ENCODE results near the gene CYREN.
"Not testable (repeated sequence)": the region's sequence is repeated elsewhere in the genome, so short reads cannot be mapped to it uniquely, and the experiment has no call there.

The CYREN gene

GRCh38 chr7:135171581-135172291, 1.2 kb upstream of the CYREN start:
- not testable (repeated sequence) for H3K36me3 Mint-ChIP-seq, H3K9me3 Mint-ChIP-seq, H3K27me3 Mint-ChIP-seq
- peaks cover 41% of the 10 kb centered on the region for H3K4me1 Mint-ChIP-seq
- H3K4me3 Mint-ChIP-seq = peak overlapping the region; percentile 93
- H3K27ac Mint-ChIP-seq = peak overlapping the region; percentile 92

- not testable (repeated sequence) for H3K36me3 Mint-ChIP-seq, H3K9me3 Mint-ChIP-seq, H3K27me3 Mint-ChIP-seq
- peaks cover 44% of the 10 kb centered on the region for H3K4me1 Mint-ChIP-seq
- H3K4me3 Mint-ChIP-seq = peak overlapping the region; percentile 93
- peak overlapping the region; percentile 98 for H3K27ac Mint-ChIP-seq
These were observed 533 bp upstream of the CYREN start for GRCh38 chr7:135170998-135171481.

- Mint-ChIP-seq H3K4me3 (peak overlapping the region; percentile 97), H3K27me3 (no peaks in the 10 kb centered on the region), H3K36me3 (peaks cover 6% of the 10 kb centered on the region), H3K9me3 (no peaks in the 10 kb centered on the region), H3K4me1 (peaks cover 49% of the 10 kb centered on the region), H3K27ac (peak overlapping the region; percentile 97)
These were observed 588 bp downstream of the CYREN start for GRCh38 chr7:135169964-135170273.

- Mint-ChIP-seq H3K4me1 (peaks cover 49% of the 10 kb centered on the region), H3K27me3 (no peaks in the 10 kb centered on the region), H3K9me3 (no peaks in the 10 kb centered on the region), H3K4me3 (peak overlapping the region; percentile 97), H3K27ac (peak overlapping the region; percentile 97), H3K36me3 (peaks cover 6% of the 10 kb centered on the region)
These were observed 1.2 kb downstream of the CYREN start for GRCh38 chr7:135169141-135169963.

GRCh38 chr7:135168489-135169140, 1.9 kb downstream of the CYREN start:
- Mint-ChIP-seq H3K4me1 (peaks cover 49% of the 10 kb centered on the region), H3K36me3 (peaks cover 6% of the 10 kb centered on the region), H3K27ac (peak overlapping the region; percentile 97), H3K4me3 (peak overlapping the region; percentile 97), H3K27me3 (no peaks in the 10 kb centered on the region), H3K9me3 (no peaks in the 10 kb centered on the region)

- no peaks in the 10 kb centered on the region for H3K9me3 Mint-ChIP-seq
- H3K27ac Mint-ChIP-seq = peak overlapping the region; percentile 97
- peaks cover 6% of the 10 kb centered on the region for H3K36me3 Mint-ChIP-seq
- peak overlapping the region; percentile 15 for H3K4me3 Mint-ChIP-seq
- H3K4me1 Mint-ChIP-seq = peaks cover 49% of the 10 kb centered on the region
- no peaks in the 10 kb centered on the region for H3K27me3 Mint-ChIP-seq
These were observed 2.5 kb downstream of the CYREN start for GRCh38 chr7:135168001-135168400.

- H3K4me1 Mint-ChIP-seq = peaks cover 49% of the 10 kb centered on the region
- H3K36me3 Mint-ChIP-seq = peaks cover 12% of the 10 kb centered on the region
- no peaks in the 10 kb centered on the region for H3K27me3 Mint-ChIP-seq
- H3K9me3 Mint-ChIP-seq = no peaks in the 10 kb centered on the region
- H3K4me3 Mint-ChIP-seq = peak overlapping the region; percentile 15
- H3K27ac Mint-ChIP-seq = peak overlapping the region; percentile 37
These were observed 3.1 kb downstream of the CYREN start for GRCh38 chr7:135167365-135167917.

- no peaks in the 10 kb centered on the region for H3K27me3 Mint-ChIP-seq
- peaks cover 51% of the 10 kb centered on the region for H3K4me1 Mint-ChIP-seq
- no peaks in the 10 kb centered on the region for H3K9me3 Mint-ChIP-seq
- no peak overlapping the region for H3K4me3 Mint-ChIP-seq
- peak overlapping the region; percentile 41 for H3K27ac Mint-ChIP-seq
- H3K36me3 Mint-ChIP-seq = peaks cover 22% of the 10 kb centered on the region
These were observed 4.0 kb downstream of the CYREN start for GRCh38 chr7:135166338-135166990.

- no peaks in the 10 kb centered on the region for H3K9me3 Mint-ChIP-seq
- no peak overlapping the region for H3K4me3 Mint-ChIP-seq
- no peaks in the 10 kb centered on the region for H3K27me3 Mint-ChIP-seq
- peaks cover 26% of the 10 kb centered on the region for H3K36me3 Mint-ChIP-seq
- H3K4me1 Mint-ChIP-seq = peaks cover 54% of the 10 kb centered on the region
- peak overlapping the region; percentile 41 for H3K27ac Mint-ChIP-seq
These were observed 4.6 kb downstream of the CYREN start for GRCh38 chr7:135165862-135166261.

GRCh38 chr7:135164357-135165061, 6.0 kb downstream of the CYREN start:
- peaks cover 62% of the 10 kb centered on the region for H3K4me1 Mint-ChIP-seq
- H3K36me3 Mint-ChIP-seq = peaks cover 37% of the 10 kb centered on the region
- no peak overlapping the region for H3K4me3 Mint-ChIP-seq
- no peaks in the 10 kb centered on the region for H3K27me3 Mint-ChIP-seq
- peak overlapping the region; percentile 70 for H3K27ac Mint-ChIP-seq
- H3K9me3 Mint-ChIP-seq = peaks cover 5% of the 10 kb centered on the region

- Mint-ChIP-seq H3K9me3 (peaks cover 12% of the 10 kb centered on the region), H3K4me3 (no peak overlapping the region), H3K27me3 (no peaks in the 10 kb centered on the region), H3K36me3 (peaks cover 38% of the 10 kb centered on the region), H3K27ac (peak overlapping the region; percentile 61), H3K4me1 (peaks cover 56% of the 10 kb centered on the region)
These were observed 8.0 kb downstream of the CYREN start for GRCh38 chr7:135162382-135163001.

- H3K27ac Mint-ChIP-seq = peak overlapping the region; percentile 61
- H3K4me1 Mint-ChIP-seq = peaks cover 56% of the 10 kb centered on the region
- peaks cover 43% of the 10 kb centered on the region for H3K36me3 Mint-ChIP-seq
- H3K4me3 Mint-ChIP-seq = no peak overlapping the region
- no peaks in the 10 kb centered on the region for H3K27me3 Mint-ChIP-seq
- peaks cover 12% of the 10 kb centered on the region for H3K9me3 Mint-ChIP-seq
These were observed 8.8 kb downstream of the CYREN start for GRCh38 chr7:135161669-135162068.

- peaks cover 50% of the 10 kb centered on the region for H3K36me3 Mint-ChIP-seq
- H3K27me3 Mint-ChIP-seq = no peaks in the 10 kb centered on the region
- H3K4me1 Mint-ChIP-seq = peaks cover 54% of the 10 kb centered on the region
- peak overlapping the region; percentile 98 for H3K27ac Mint-ChIP-seq
- no peak overlapping the region for H3K4me3 Mint-ChIP-seq
- peaks cover 16% of the 10 kb centered on the region for H3K9me3 Mint-ChIP-seq
These were observed 9.5 kb downstream of the CYREN start for GRCh38 chr7:135160858-135161653.
